ENCODE results near the gene SYNE1. TPM values are rescaled to one million over a fixed set of nuclear protein-coding genes. Genes with fewer than 3 reads are reported as not detected.
A peak's percentile ranks its signal among the peaks of the same experiment; 100 is the strongest.

SYNE1 gene
- total RNA-seq, 6 experiments from 2014 or later, result 60.0 to 69.0 (median 66.9) TPM

DNA sequence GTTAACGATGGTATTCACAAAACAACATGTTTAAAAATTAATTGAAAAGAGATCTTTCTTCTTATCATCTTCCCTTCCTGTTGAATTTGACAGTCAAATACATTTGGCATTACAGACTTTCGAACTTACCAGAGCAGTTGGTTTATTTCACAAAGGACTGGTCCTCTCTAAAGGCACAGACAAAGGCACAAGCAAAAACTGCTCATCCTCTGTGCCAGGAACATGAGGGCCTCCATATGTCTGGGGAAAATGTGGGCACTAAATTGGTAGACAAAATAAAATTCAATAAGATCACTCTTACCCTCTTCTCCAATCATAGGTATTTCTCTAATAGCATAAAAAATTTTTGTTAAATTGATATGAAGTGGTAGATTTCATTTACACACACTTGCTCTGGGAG is 40.4 kb downstream of the SYNE1 start:
- H3K27ac Mint-ChIP-seq, result no peak overlapping the region
- no peak for DNase-seq
- no peaks in the 10 kb centered on the region for H3K9me3 Mint-ChIP-seq
- TF ChIP-seq, protein P1, sequence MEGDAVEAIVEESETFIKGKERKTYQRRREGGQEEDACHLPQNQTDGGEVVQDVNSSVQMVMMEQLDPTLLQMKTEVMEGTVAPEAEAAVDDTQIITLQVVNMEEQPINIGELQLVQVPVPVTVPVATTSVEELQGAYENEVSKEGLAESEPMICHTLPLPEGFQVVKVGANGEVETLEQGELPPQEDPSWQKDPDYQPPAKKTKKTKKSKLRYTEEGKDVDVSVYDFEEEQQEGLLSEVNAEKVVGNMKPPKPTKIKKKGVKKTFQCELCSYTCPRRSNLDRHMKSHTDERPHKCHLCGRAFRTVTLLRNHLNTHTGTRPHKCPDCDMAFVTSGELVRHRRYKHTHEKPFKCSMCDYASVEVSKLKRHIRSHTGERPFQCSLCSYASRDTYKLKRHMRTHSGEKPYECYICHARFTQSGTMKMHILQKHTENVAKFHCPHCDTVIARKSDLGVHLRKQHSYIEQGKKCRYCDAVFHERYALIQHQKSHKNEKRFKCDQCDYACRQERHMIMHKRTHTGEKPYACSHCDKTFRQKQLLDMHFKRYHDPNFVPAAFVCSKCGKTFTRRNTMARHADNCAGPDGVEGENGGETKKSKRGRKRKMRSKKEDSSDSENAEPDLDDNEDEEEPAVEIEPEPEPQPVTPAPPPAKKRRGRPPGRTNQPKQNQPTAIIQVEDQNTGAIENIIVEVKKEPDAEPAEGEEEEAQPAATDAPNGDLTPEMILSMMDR (IDR thresholded peaks at IDR 0.05), result no peak
- H3K4me1 Mint-ChIP-seq (ENCODE audit: low read depth), result peaks cover 45% of the 10 kb centered on the region
- no peaks in the 10 kb centered on the region for H3K27me3 Mint-ChIP-seq (ENCODE audit: insufficient read depth)
- no peak overlapping the region for H3K4me3 Mint-ChIP-seq
- H3K36me3 Mint-ChIP-seq (ENCODE audit: low read depth), result peaks cover 37% of the 10 kb centered on the region

DNA sequence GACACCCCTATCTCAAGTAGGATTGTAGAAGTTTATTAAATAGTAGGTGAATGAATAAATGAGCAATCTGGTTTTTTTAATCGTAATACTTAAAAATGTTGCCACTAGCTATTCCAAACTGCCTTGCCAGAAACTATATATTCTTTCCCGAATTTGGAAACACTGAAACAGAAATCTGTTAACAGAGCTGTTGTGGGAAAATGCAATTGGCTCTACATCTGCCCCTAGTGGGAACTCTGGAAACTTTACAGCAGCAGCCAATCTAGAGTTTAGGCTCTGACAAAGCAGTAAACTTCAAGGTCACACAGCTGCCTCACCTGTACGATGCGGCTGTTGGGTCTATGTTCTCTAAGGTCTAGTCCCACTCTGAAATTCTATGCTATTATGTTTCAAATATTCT is 41.7 kb downstream of the SYNE1 start:
- TF ChIP-seq, protein P1 (IDR thresholded peaks at IDR 0.05), result peak; percentile 72
- Mint-ChIP-seq H3K4me1 (ENCODE audit: low read depth) (peaks cover 43% of the 10 kb centered on the region), H3K4me3 (no peak overlapping the region), H3K27ac (no peak overlapping the region), H3K36me3 (ENCODE audit: low read depth) (peaks cover 30% of the 10 kb centered on the region), H3K27me3 (ENCODE audit: insufficient read depth) (no peaks in the 10 kb centered on the region), H3K9me3 (no peaks in the 10 kb centered on the region)
- DNase-seq, result peak; percentile 16

DNA sequence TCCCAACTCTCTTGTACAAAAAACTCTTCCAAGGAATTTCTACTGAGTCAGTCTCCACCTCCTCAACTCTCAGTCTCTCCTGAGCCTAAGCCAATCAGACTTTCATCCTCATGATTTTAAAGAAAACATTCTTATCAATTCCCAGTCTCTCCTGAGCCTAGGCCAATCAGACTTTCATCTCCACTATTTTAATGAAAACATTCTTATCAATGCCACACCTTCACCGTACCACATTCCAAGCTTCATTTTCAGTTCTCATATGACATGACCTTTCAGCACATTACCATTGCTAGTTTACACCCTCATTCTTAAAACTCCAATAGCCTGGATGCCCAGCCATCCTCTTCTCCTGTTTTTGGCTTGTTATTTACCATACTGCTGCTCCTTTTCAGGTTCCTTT is 42.5 kb downstream of the SYNE1 start:
- H3K9me3 Mint-ChIP-seq, result no peaks in the 10 kb centered on the region
- DNase-seq, result no peak
- TF ChIP-seq, protein P1 (IDR thresholded peaks at IDR 0.05), result no peak
- H3K4me1 Mint-ChIP-seq (ENCODE audit: low read depth), result peaks cover 35% of the 10 kb centered on the region
- no peak overlapping the region for H3K27ac Mint-ChIP-seq
- no peak overlapping the region for H3K4me3 Mint-ChIP-seq
- peaks cover 30% of the 10 kb centered on the region for H3K36me3 Mint-ChIP-seq (ENCODE audit: low read depth)
- H3K27me3 Mint-ChIP-seq (ENCODE audit: insufficient read depth), result no peaks in the 10 kb centered on the region

DNA sequence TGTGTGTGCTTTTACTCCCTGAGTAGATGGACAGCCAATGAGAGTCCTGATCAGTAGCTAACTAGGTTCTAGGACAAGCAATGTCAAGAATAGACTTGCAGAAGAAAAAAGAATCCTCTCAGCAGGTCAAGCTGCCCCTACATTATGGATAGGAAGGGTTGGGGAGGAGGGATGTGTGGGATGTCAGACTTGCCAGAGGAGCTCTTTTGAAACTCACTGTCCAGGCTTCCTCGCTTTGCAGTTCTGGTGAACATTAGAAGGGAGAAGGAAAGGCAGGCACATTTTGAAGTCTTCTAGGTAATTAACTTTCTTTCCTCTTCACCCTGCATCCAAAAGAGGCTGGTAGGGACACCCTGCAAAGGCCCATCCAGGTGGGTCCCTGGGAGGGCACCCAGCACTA is 48.7 kb downstream of the SYNE1 start:
- H3K4me3 Mint-ChIP-seq, result no peak overlapping the region
- H3K27ac Mint-ChIP-seq, result no peak overlapping the region

DNA sequence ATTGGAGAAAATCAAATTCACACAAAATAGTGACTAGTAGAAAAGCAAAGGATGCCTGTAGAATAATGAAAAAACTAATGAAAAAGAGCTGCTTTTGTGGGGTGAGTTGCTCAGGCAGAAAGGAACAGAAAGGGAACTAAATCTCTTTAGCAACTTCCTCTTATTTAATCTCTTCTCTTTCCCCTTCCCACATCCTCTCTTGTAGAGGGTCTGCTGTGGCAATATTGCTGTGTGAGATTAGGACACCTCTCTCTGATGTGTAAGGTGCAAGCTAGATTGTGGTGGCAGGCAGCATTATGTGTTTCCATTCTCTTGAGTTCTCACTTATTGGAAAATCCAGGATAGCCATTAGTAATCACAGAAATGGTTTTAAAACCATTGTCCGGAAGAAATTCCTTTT is 49.7 kb downstream of the SYNE1 start:
- Mint-ChIP-seq H3K27me3 (ENCODE audit: insufficient read depth) (no peaks in the 10 kb centered on the region), H3K4me1 (ENCODE audit: low read depth) (peaks cover 13% of the 10 kb centered on the region; the same call in 1 of the 2 replicates), H3K4me3 (no peak overlapping the region), H3K27ac (no peak overlapping the region; the same call in 1 of the 2 replicates), H3K36me3 (ENCODE audit: low read depth) (no peaks in the 10 kb centered on the region; the same call in 1 of the 2 replicates), H3K9me3 (no peaks in the 10 kb centered on the region)
- TF ChIP-seq, protein P1 (IDR thresholded peaks at IDR 0.05), result no peak
- no peak for DNase-seq

More for the DNA sequence above, 48.7 kb downstream of the SYNE1 start:
- Mint-ChIP-seq H3K36me3 (ENCODE audit: low read depth) (peaks cover 4% of the 10 kb centered on the region; the same call in 1 of the 2 replicates), H3K4me1 (ENCODE audit: low read depth) (peaks cover 13% of the 10 kb centered on the region; the same call in 1 of the 2 replicates), H3K9me3 (no peaks in the 10 kb centered on the region), H3K27me3 (ENCODE audit: insufficient read depth) (no peaks in the 10 kb centered on the region)
- TF ChIP-seq, protein P1 (IDR thresholded peaks at IDR 0.05), result no peak
- DNase-seq, result no peak

DNA sequence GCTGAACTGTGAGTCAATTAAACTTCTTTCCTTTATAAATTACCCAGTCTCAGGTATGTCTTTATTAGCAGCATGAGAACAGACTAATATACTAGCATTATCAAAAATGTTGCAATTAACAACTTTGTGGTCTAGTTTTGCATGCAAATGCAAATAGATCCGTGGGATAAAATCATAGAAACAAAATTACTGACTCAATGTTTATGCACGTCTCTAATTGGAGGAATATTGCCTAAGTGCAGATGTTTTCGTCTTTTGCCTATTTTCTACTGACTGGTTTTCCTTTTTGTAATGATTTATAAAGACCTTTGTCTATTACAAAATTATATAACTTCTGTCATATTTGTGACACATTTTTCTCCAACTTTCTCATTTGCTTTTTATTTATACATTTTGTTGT is 51.9 kb downstream of the SYNE1 start:
- no peak for DNase-seq
- no peak overlapping the region; the same call in 1 of the 2 replicates for H3K27ac Mint-ChIP-seq
- H3K9me3 Mint-ChIP-seq, result no peaks in the 10 kb centered on the region
- H3K27me3 Mint-ChIP-seq (ENCODE audit: insufficient read depth), result no peaks in the 10 kb centered on the region
- TF ChIP-seq, protein P1 (IDR thresholded peaks at IDR 0.05), result no peak
- peak overlapping the region; percentile 54; the same call in 1 of the 2 replicates for H3K4me3 Mint-ChIP-seq
- no peaks in the 10 kb centered on the region for H3K36me3 Mint-ChIP-seq (ENCODE audit: low read depth)
- peaks cover 8% of the 10 kb centered on the region; the same call in 1 of the 2 replicates for H3K4me1 Mint-ChIP-seq (ENCODE audit: low read depth)
